A172 (cell line): ENCODE measurements around the gene NR1D1. TPM values are rescaled to one million over a fixed set of nuclear protein-coding genes. Genes with fewer than 3 reads are reported as not detected.

Experiments
- DNase-seq: peaks from one replicate; pipeline ENCODE4 v3.0.0-alpha.2; 2015; ENCODE audit warnings: low spot score
- total RNA-seq: library from RNA; depleted of rRNA; stranded (reverse); fragments of >200 nt; shearing (Covaris generic); gene quantifications from 2 replicates; pipeline ENCODE4 v1.2.3, GENCODE V29; 2014; rRNA removed

NR1D1 gene
- total RNA-seq, 1 experiment from 2014 or later, result 1.1 TPM

DNA sequence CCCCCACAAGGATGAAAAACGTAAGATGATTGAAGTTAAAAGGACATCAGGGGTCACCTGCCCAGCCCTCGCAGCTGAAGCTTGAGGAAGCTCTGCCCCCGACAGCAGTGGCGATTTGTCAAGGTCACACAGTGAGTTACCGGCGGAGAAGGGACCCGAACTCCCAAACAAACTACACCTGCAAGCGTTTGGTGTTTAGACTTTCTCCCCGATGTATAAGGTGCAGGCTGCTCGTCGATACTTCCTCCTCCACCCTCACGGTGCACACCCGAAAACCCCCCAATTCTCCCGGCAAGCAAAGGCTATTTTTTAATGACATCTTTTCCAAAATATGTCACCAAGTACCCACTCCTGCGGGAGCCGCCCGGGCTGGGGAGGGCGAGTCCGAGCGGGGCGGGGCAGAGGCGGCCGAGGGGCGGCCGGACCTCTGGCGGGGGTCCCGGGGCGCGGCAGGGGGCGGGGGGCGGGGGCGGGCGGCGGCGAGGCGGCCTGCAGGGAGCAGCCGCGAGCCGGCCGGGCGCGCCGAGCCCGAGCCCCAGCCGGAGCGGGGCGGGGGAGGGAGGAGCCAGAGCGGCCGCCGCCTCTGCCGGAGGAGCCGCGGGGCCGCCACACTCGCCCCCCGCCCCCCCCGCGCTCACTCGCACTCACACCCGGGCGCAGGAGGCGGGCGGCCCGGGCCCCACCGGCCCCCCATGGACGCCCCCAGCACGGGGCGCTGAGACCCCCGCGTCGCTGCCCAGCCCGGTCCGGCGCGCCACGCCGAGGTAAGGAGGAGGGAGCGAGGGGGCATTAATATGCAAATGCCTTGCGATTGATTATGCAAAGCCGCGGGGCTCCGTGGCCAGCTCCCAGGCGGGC, 37.8 kb downstream of the NR1D1 start, which contains the start of gene THRA:
TSS of gene THRA (plus strand) at position 637 of the 858 bp plus-strand sequence. CDS start 11,524 bp downstream, outside the sequence.
- DNase-seq, result no peak

DNA sequence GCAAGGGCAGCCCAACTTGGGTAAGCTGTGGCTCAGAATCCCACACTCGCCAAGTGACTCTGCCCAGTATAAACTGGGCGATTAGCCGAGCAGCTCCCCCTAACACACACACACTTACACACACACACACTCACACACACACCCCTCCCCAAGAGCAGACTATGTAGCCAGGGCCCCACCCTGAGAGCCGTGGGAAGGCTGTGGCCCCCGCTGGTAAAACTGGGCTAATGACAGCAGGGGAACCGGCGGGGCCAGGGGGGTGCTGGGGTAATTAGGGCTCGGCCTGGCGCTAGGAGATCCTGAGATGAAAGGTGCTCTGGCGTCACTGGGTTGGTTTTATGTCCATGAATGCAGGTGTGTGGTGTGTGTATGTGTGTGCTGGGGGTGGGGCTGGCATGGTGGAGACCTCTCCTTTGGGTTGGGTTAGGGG, 38.8 kb downstream of the NR1D1 start:
- no peak for DNase-seq

GRCh38 chr17:40060887-40061608, 39.3 kb downstream of the NR1D1 start:
- DNase-seq, result no peak

- no peak for DNase-seq
These were observed 40.5 kb downstream of the NR1D1 start for GRCh38 chr17:40059729-40060475.

DNA sequence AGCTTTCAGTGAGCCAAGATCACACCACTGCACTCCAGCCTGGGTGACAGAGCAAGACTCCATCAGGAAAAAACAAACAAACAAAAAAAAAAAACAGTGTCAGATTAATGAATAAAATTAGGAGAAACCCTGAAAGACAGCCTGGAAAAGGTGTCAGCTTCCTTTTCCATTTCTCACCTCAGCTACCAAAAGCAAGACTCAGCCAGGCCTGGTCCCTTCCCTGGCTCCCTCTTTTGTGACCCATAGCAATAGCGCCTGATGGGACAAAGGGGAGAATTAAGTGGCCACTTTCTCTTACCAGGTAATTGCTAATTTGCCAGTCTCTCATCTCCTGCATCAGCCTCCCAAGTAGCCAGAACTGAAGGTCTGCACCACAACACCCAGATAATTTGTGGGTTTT, 41.5 kb downstream of the NR1D1 start:
- no peak for DNase-seq

DNA sequence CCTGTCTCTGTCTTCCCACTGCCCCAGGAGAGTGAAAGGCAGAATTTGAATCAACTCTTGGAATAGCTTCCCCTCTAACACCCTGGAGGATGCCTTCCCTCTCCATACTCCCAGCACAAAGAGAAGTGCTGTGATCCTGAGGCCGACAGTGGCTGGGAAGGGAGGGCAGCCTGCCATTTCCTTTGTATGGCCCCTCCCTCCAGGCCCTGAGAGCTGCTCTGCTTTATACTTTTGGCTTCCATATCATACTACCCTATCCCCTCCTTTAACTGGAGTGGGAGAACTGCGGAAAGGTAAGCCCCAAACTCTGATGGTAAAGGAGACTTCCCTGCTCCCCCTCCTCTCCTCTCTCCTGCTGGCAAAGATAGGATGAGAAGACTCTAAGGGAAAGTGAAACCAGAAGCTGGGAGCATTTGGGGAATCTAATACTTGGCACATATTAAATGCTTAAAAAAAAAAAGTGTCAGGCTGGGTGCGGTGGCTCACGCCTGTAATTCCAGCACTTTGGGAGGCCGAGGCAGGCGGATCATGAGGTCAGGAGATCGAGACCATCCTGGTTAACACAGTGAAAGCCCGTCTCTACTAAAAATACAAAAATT, 42.1 kb downstream of the NR1D1 start:
- no peak for DNase-seq

GRCh38 chr17:40056379-40057015, 43.9 kb downstream of the NR1D1 start:
- no peak for DNase-seq

Other genes starting within 250 kb of the NR1D1 start
- gene IKZF3, start 236.3 kb downstream of the NR1D1 start, total RNA-seq, result not detected in 2 replicates
- gene ZPBP2, start 232.4 kb downstream of the NR1D1 start, total RNA-seq, result not detected in 2 replicates
- gene GSDMB, start 182.0 kb downstream of the NR1D1 start, total RNA-seq, result 1.6 and 1.9 TPM in 2 replicates
- 40.2 and 43.7 TPM in 2 replicates for gene ORMDL3, start 173.0 kb downstream of the NR1D1 start, total RNA-seq
- gene LRRC3C, start 172.9 kb downstream of the NR1D1 start, total RNA-seq, result not detected in 2 replicates
- not detected in 2 replicates for gene GSDMA, start 137.6 kb downstream of the NR1D1 start, total RNA-seq
- gene PSMD3, start 119.8 kb downstream of the NR1D1 start, total RNA-seq, result 229 and 262 TPM in 2 replicates
- gene CSF3, start 85.1 kb downstream of the NR1D1 start, total RNA-seq, result not detected in 2 replicates
- 46.5 and 67.3 TPM in 2 replicates for gene MED24, start 46.2 kb downstream of the NR1D1 start, total RNA-seq
- 14.5 and 17.8 TPM in 2 replicates for gene THRA, start 37.6 kb downstream of the NR1D1 start, total RNA-seq
- 61.3 and 64.3 TPM in 2 replicates for gene MSL1, start 21.4 kb upstream of the NR1D1 start, total RNA-seq
- gene CASC3, start 39.9 kb upstream of the NR1D1 start, total RNA-seq, result 44.5 and 50.1 TPM in 2 replicates
- gene RAPGEFL1, start 76.9 kb upstream of the NR1D1 start, total RNA-seq, result 0.86 and 4.4 TPM in 2 replicates
- 5.6 and 7.1 TPM in 2 replicates for gene WIPF2, start 118.7 kb upstream of the NR1D1 start, total RNA-seq
- gene CDC6, start 187.3 kb upstream of the NR1D1 start, total RNA-seq, result 85.1 and 87.9 TPM in 2 replicates
- 13.7 and 33.2 TPM in 2 replicates for gene RARA, start 208.6 kb upstream of the NR1D1 start, total RNA-seq